Kidney (tissue), 14 donors: ENCODE data around the gene SORBS2. TPM values are rescaled to one million over a fixed set of nuclear protein-coding genes. Genes with fewer than 3 reads are reported as not detected.

Source experiments
- DNase-seq, 5 donors: peaks; one replicate each; pipeline ENCODE4 v3.0.0-alpha.2; 2013 to 2020
- FAIRE-seq: peaks from 2 replicates; lab custom pipeline; 2012; peaks lifted over from hg19 to GRCh38; lab: Jason Lieb, UNC
- H3K27ac ChIP-seq, 2 donors: one replicate each; pipeline ENCODE4 v1.7.0; 2013; ENCODE audit warnings: low read depth in 2 of 2, low read length in 2 of 2, inconsistent platforms in 1 of 2
- H3K27me3 ChIP-seq: one replicate; pipeline ENCODE4 v1.7.1; 2013; ENCODE audit warnings: low read length, inconsistent platforms; ENCODE audit not compliant: control insufficient read depth, insufficient read depth
- H3K36me3 ChIP-seq, 3 donors: one replicate each; pipeline versions ENCODE4 v1.7.0 to v1.7.1; 2013; ENCODE audit warnings: low read length in 3 of 3, control low read depth in 1 of 3, inconsistent platforms in 1 of 3; ENCODE audit not compliant: insufficient read depth in 3 of 3, control insufficient read depth in 2 of 3
- H3K4me1 ChIP-seq, 3 donors: one replicate each; pipeline versions ENCODE4 v1.7.0 to v1.7.1; 2013; ENCODE audit warnings: low read length in 3 of 3, inconsistent platforms in 1 of 3, low read depth in 1 of 3; ENCODE audit not compliant: control insufficient read depth in 2 of 3, insufficient read depth in 2 of 3
- H3K4me3 ChIP-seq, 3 donors: one replicate each; pipeline versions ENCODE4 v1.7.0 to v1.8.1; 2013; ENCODE audit warnings: low read length in 3 of 3, control low read depth in 1 of 3, inconsistent platforms in 1 of 3
- H3K9ac ChIP-seq, 3 donors: one replicate each; pipeline versions ENCODE4 v1.7.0 to v1.7.1; 2013; ENCODE audit warnings: low read length in 3 of 3, control low read depth in 1 of 3, inconsistent platforms in 1 of 3
- H3K9me3 ChIP-seq, 3 donors: one replicate each; pipeline versions ENCODE4 v1.7.0 to v1.7.1; 2013; ENCODE audit warnings: low read length in 3 of 3, control low read depth in 1 of 3, inconsistent platforms in 1 of 3; ENCODE audit not compliant: control insufficient read depth in 2 of 3, insufficient read depth in 1 of 3
- CTCF ChIP-seq: IDR thresholded peaks from 3 replicates; pipeline ENCODE4 v1.5.1; 2012; ENCODE audit warnings: mild to moderate bottlenecking, moderate library complexity, borderline replicate concordance; ENCODE audit not compliant: insufficient read depth; ENCODE audit errors: extremely low read depth
- intact Hi-C: fragments of 100-400 bp; cut with DNase I; formaldehyde crosslinking; loops from one replicate; pipeline ENCODE4 v1.11.1; 2022
- polyA plus RNA-seq: library from polyadenylated mRNA; stranded (reverse); fragments of 350-450 nt; fragmentation: Illumina TruSeq; extraction: RNeasy Lipid Tissue Mini Kit (QIAGEN cat#74804); gene quantifications from one replicate; pipeline ENCODE4 v1.2.3, GENCODE V29; 2014; ENCODE audit warnings: low read depth, low replicate concordance; ENCODE audit not compliant: insufficient read depth
- total RNA-seq: library from RNA; stranded (reverse); fragmentation: NEBNext Ultra II Directional; extraction: Animal tissue kit (Norgen Biotek cat#: 25700); gene quantifications from one replicate; pipeline ENCODE4 v1.2.1, GENCODE V29; 2021
- donor health status: control.
- donor health status: control.
- donor health status: control.
- donor health status: control.
- donor health status: control.
- donor health status: DM: yes; HTN: yes; CAD: no.
- donor health status: Normal renal cell carcinoma (clear cell type).

SORBS2 gene
- total and polyA plus RNA-seq, 2 donors from 2014 or later: 26.0 to 127 TPM

GRCh38 chr4:185702147-185702663 lies 109.8 kb downstream of the SORBS2 start:
- FAIRE-seq (no peak), DNase-seq (no peak)
- no peak for TF ChIP-seq CTCF
- Histone ChIP-seq H3K4me3 (no peak overlapping the region), H3K4me1 (no peaks in the 10 kb centered on the region), H3K27me3 (no peaks in the 10 kb centered on the region), H3K9ac (no peak overlapping the region), H3K27ac (no peak overlapping the region), H3K36me3 (peaks cover 0 to 2% (median 0%) of the 10 kb centered on the region in 3 donors), H3K9me3 (peaks cover 0 to 6% (median 4%) of the 10 kb centered on the region in 3 donors)
- intact Hi-C loops: no loop called here

- Histone ChIP-seq H3K4me1 (no peaks in the 10 kb centered on the region), H3K4me3 (no peak overlapping the region), H3K9ac (no peak overlapping the region), H3K9me3 (peaks cover 0 to 2% (median 1%) of the 10 kb centered on the region in 3 donors), H3K27ac (no peak overlapping the region), H3K27me3 (no peaks in the 10 kb centered on the region), H3K36me3 (peaks cover 0 to under 1% (median 0%) of the 10 kb centered on the region in 3 donors)
- DNase-seq: no peak
- TF ChIP-seq CTCF: no peak
- intact Hi-C loops: no loop called here
- FAIRE-seq: no peak
Observed at GRCh38 chr4:185700630-185701029, 111.4 kb downstream of the SORBS2 start.

- DNase-seq (no peak), FAIRE-seq (no peak)
- no peaks in the 10 kb centered on the region for H3K36me3 ChIP-seq
- no peaks in the 10 kb centered on the region for H3K4me1 ChIP-seq
- TF ChIP-seq CTCF: no peak
- no peak overlapping the region for H3K9ac ChIP-seq
- intact Hi-C loops: no loop called here
- H3K9me3 ChIP-seq: no peaks in the 10 kb centered on the region
- H3K27me3 ChIP-seq: no peaks in the 10 kb centered on the region
- H3K27ac ChIP-seq: no peak overlapping the region
- H3K4me3 ChIP-seq: no peak overlapping the region
Observed at GRCh38 chr4:185700048-185700447, 111.9 kb downstream of the SORBS2 start.

DNA sequence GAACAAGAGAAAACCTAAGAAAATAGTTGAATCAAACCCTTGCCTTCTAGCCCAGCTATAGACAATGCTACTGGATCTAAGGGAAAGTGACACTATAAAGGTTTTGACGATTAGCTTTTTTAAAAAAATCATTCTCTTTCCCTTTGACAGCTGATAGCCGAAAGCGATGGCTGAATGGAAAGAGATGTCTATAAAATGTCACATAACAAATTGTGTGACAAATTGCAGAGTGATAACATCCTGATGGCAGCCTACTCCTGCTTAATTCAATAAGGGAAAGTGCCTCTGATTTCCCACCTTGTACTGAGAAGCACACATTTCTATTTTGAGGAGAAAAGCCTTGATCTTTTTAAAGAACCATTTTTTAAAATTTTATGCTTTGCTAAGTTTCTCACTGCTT lies 114.5 kb downstream of the SORBS2 start:
- no peaks in the 10 kb centered on the region for H3K27me3 ChIP-seq
- no peaks in the 10 kb centered on the region for H3K4me1 ChIP-seq
- H3K36me3 ChIP-seq: no peaks in the 10 kb centered on the region
- H3K9ac ChIP-seq: no peak overlapping the region
- TF ChIP-seq CTCF: no peak
- no peak overlapping the region for H3K27ac ChIP-seq
- H3K4me3 ChIP-seq: no peak overlapping the region
- no peaks in the 10 kb centered on the region for H3K9me3 ChIP-seq
- intact Hi-C loops: no loop called here
- no peak for FAIRE-seq
- no peak for DNase-seq
